Measurements from ENCODE around the gene DYDC2.
"Not testable (repeated sequence)": the region's sequence is repeated elsewhere in the genome, so short reads cannot be mapped to it uniquely, and the experiment has no call there.

GRCh38 chr10:80417256-80417655 is 60.7 kb downstream of the DYDC2 start:
- not testable (repeated sequence) for TF ChIP-seq CTCF, EZH2, EZH2phosphoT487 (IDR thresholded peaks at IDR 0.05)

Data from neural progenitor cell (in vitro differentiated cells).